LNCAP (cell line): ENCODE data around the gene PRDM10.

ENCODE experiments used
- CTCF ChIP-seq: fragments of 450-650 bp; IDR thresholded peaks from 2 replicates; pipeline ENCODE4 v1.5.1; 2017; ENCODE audit warnings: mild to moderate bottlenecking

The PRDM10 gene

GRCh38 chr11:129980086-129980485 lies 22.5 kb downstream of the PRDM10 start:
- no peak for TF ChIP-seq CTCF

- no peak for TF ChIP-seq CTCF
Measured at GRCh38 chr11:129979046-129979605, 23.5 kb downstream of the PRDM10 start.

GRCh38 chr11:129978447-129978846 lies 24.2 kb downstream of the PRDM10 start:
- no peak for TF ChIP-seq CTCF

GRCh38 chr11:129976328-129976727 lies 26.3 kb downstream of the PRDM10 start:
- TF ChIP-seq CTCF = no peak

GRCh38 chr11:129975543-129975942 lies 27.1 kb downstream of the PRDM10 start:
- TF ChIP-seq CTCF = no peak

GRCh38 chr11:129974672-129975071 lies 28.0 kb downstream of the PRDM10 start:
- TF ChIP-seq CTCF = no peak

GRCh38 chr11:129974237-129974636 lies 28.4 kb downstream of the PRDM10 start:
- no peak for TF ChIP-seq CTCF

GRCh38 chr11:129973809-129974208 lies 28.8 kb downstream of the PRDM10 start:
- TF ChIP-seq CTCF = no peak
